GM12865 (cell line): Measurements from ENCODE around the gene HGS.
A peak's percentile ranks its signal among the peaks of the same experiment; 100 is the strongest.
"Not testable (repeated sequence)": the region's sequence is repeated elsewhere in the genome, so short reads cannot be mapped to it uniquely, and the experiment has no call there.

Experiments
- DNase-seq: peaks from one replicate; pipeline ENCODE4 v3.0.0; 2010; ENCODE audit warnings: low read depth
- H3K4me3 ChIP-seq: 2 replicates; pipeline ENCODE4 v1.5.1; 2011; ENCODE audit warnings: mild to moderate bottlenecking, low read depth, low read length, control low read depth
- TF ChIP-seq, protein P1 (sequence below): IDR thresholded peaks from 2 replicates; pipeline ENCODE4 v1.5.1; 2011; ENCODE audit warnings: low read length, control low read depth, low read depth, inconsistent platforms; ENCODE audit not compliant: insufficient read depth; ENCODE audit errors: missing control alignments

HGS gene

DNA sequence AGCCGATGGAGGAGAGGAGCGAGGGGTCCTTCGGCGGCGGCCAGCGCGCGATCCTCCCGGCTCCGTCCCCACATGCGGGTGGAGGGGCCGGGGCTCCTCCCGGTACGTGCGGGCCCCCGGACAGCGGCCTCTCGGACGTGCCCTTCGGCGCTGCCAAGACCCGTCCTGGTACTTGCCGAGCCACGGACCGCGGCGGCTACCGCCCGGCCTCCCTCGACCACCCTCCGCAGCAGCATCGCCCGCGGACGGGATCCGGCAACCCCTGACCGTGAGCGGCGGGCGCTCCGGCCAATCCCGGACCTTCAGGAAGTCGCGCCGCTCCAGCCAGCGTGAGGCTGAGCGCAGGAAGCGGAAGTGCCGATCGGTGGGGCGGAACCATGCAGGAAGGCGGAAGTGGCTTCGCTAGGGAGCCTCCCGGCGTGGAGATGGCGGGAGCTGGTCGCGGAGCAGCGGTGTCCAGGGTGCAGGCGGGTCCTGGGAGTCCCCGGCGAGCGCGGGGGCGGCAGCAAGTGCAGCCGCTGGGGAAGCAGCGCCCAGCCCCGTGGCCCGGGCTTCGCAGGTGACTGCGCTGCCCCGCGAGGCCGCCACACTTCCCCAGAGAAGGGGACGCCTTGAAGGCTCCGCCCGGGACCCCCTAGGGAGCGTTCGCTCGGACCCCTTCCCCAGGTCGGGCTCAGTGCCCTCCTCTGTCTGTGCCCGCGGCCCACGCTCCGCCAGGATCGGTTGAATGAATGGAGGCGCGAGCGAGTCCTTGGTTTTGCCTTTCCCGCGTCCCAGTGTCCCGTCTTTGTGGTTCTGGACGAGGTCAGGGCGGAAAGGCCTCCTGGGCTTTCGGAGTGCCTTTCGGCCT is 17.2 kb upstream of the HGS start, which contains the start of the genes CCDC137 and OXLD1:
Gene CCDC137 (plus strand): TSS at position 396 of the 850 bp plus-strand sequence. CDS start 30 bp downstream, at position 426.
Gene OXLD1 (minus strand): TSS at position 264 of the 850 bp plus-strand sequence. CDS start 28 bp downstream, at position 236.
- peak within 1 kb of the TSS; percentile 99 for H3K4me3 ChIP-seq
- peak; percentile 98 for DNase-seq
- TF ChIP-seq, protein P1, sequence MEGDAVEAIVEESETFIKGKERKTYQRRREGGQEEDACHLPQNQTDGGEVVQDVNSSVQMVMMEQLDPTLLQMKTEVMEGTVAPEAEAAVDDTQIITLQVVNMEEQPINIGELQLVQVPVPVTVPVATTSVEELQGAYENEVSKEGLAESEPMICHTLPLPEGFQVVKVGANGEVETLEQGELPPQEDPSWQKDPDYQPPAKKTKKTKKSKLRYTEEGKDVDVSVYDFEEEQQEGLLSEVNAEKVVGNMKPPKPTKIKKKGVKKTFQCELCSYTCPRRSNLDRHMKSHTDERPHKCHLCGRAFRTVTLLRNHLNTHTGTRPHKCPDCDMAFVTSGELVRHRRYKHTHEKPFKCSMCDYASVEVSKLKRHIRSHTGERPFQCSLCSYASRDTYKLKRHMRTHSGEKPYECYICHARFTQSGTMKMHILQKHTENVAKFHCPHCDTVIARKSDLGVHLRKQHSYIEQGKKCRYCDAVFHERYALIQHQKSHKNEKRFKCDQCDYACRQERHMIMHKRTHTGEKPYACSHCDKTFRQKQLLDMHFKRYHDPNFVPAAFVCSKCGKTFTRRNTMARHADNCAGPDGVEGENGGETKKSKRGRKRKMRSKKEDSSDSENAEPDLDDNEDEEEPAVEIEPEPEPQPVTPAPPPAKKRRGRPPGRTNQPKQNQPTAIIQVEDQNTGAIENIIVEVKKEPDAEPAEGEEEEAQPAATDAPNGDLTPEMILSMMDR = no peak

DNA sequence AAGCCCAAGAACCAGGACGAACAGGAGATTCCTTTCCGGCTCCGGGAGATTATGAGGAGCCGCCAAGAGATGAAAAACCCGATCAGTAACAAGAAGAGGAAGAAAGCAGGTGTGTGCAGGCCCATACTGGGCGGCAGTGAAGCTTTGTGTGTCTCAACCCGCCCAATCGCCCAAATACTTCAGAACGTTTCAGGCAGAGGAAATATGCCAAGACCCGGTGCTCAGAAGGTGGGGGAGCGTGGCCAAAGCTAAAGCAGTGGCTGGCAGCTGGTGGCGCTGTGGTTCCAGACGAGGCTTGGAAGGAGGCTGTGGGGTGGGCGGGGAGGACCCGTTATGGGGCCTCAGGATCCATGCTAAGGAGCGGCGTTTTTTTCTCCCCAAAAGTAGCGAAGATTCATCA is 16.1 kb upstream of the HGS start:
- TF ChIP-seq, protein P1 = no peak
- DNase-seq = no peak
- H3K4me3 ChIP-seq = peak overlapping the region; percentile 43

DNA sequence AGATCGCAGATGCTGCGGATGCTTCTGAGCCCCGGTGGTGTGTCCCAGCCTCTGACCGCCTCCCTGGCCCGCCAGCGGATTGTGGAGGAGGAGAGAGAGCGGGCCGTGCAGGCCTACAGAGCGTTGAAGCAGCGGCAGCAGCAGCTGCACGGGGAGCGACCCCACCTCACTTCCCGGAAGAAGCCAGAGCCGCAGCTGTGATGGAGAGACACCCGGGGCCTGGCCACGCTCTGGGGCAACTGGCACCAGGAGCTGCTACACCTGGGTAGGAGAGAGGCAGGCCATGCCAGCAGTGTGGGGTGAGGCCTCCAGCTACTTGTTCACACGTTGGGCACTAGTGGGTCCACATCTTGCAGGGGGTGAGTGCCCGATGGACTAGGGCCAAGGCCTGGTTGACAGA is 11.3 kb upstream of the HGS start:
- DNase-seq = no peak
- no peak overlapping the region for H3K4me3 ChIP-seq
- TF ChIP-seq, protein P1 = no peak

DNA sequence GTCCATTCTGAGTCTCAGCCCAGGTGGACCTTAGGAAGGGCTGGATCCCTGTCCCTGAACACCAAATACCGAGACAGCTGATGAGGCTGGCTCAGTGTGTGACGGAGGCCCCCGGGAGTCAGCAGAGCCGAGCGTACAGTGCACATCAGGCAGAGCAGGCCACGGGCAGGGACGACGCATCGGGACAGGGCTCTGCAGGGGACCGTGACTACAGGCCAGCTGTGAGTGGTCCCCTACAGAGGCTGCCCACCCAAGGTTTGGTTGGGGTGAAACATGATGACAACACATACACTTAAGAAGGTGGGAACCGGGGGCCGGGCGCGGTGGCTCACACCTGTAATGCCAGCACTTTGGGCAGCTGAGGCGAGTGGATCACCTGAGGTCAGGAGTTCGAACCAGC is 10.9 kb upstream of the HGS start:
- TF ChIP-seq, protein P1 = no peak

DNA sequence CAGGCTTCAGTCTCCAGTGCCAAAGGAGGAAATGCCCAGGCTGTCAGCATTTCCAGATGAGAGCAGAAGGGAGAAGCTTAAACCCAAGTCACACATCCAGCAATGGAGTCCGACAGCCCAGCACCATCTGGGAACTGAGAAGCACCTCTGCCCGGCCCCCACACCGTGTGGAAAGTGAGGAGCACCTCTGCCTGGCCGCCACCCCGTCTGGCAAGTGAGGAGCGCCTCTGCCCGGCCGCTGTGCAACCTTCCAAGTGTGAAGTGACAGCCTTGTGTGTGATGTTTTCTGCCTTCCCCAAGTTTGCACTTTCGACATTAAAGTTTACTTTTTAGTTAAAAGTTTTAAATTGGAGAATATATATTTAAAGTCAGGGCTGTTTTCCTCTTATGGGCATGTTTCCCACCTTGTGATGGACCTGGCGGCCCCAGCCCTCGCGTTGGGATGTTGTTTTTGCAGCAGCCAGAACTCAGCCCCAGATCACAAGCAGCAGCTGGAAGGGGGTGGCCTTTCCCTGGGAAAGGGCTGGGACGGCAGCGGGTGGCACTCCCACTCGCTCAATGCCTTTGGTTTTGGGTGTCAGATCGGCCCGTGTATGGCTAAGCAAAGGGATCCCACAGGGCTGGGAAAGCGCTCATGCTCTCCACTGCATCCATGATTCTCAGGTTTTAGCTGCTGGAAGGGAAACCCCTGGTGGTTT is 10.1 kb upstream of the HGS start:
- TF ChIP-seq, protein P1 = no peak
- DNase-seq = no peak

More for the DNA sequence above, 10.9 kb upstream of the HGS start:
- no peak overlapping the region for H3K4me3 ChIP-seq
- DNase-seq = no peak

DNA sequence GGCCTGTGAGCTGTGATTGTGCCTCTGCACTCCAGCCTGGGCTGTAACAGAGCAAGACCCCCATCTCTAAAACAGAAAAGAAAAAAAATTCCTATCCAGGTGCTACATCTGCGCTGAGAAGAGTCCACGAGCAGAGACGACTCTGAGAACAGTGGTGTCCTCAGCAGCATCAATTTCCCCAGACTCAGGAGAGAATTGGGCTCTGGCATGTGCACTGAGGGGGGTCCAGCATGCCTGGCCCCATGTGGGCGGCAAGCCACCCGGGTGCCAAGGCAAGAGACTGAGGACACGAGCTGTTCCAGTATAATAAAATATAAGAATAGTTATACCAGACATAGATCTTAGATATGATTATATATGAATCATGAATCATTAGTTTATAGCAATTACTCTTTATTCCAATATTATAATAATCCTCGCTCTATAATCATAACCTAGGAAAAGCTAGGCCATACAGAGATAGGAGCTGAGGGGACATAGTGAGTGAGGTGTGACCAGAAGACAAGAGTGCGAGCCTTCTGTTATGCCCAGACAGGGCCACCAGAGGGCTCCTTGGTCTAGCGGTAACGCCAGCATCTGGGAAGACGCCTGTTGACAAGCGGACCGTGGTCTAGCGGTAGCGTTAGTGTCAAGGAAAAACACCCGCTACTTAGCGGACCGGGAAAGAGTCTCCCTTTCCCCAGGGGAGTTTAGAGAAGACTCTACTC is 8.1 kb upstream of the HGS start:
- TF ChIP-seq, protein P1 = peak; percentile 42
- not testable (repeated sequence) for H3K4me3 ChIP-seq
- DNase-seq = peak; percentile 51

More for the DNA sequence above, 10.1 kb upstream of the HGS start:
- H3K4me3 ChIP-seq = no peak overlapping the region
